AG04449 (cell line): ENCODE measurements around the gene TAT.

Experiments
- CTCF ChIA-PET: fragments of 350-600 bp; formaldehyde crosslinking; extraction: SDS; loops from one replicate; lab custom pipeline; 2021; ENCODE audit warnings: antibody characterized with exemption; lab: Yijun Ruan, JAX
- POLR2A ChIA-PET: fragments of 400-600, 350-600 bp; formaldehyde crosslinking; extraction: SDS; loops from one replicate; lab custom pipeline; 2020; ENCODE audit warnings: antibody characterized with exemption, inconsistent platforms; lab: Yijun Ruan, JAX
- DNase-seq: peaks from one replicate; pipeline ENCODE4 v3.0.0-alpha.2; 2010; ENCODE audit warnings: low read depth, low spot score
- H3K4me3 ChIP-seq: 2 replicates; pipeline ENCODE4 v1.5.1; 2011; ENCODE audit warnings: low read depth, mild to moderate bottlenecking, control low read depth, low read length
- TF ChIP-seq, protein P1 (sequence below): IDR thresholded peaks from one replicate; pipeline ENCODE4 v1.5.1; 2011; ENCODE audit warnings: mild to moderate bottlenecking, moderate library complexity, low read length, control low read depth, inconsistent platforms; ENCODE audit not compliant: insufficient read depth; ENCODE audit errors: missing control alignments

TAT gene

GRCh38 chr16:71559855-71560254 is 17.0 kb downstream of the TAT start:
- H3K4me3 ChIP-seq = no peak overlapping the region
- DNase-seq = no peak
- TF ChIP-seq, protein P1, sequence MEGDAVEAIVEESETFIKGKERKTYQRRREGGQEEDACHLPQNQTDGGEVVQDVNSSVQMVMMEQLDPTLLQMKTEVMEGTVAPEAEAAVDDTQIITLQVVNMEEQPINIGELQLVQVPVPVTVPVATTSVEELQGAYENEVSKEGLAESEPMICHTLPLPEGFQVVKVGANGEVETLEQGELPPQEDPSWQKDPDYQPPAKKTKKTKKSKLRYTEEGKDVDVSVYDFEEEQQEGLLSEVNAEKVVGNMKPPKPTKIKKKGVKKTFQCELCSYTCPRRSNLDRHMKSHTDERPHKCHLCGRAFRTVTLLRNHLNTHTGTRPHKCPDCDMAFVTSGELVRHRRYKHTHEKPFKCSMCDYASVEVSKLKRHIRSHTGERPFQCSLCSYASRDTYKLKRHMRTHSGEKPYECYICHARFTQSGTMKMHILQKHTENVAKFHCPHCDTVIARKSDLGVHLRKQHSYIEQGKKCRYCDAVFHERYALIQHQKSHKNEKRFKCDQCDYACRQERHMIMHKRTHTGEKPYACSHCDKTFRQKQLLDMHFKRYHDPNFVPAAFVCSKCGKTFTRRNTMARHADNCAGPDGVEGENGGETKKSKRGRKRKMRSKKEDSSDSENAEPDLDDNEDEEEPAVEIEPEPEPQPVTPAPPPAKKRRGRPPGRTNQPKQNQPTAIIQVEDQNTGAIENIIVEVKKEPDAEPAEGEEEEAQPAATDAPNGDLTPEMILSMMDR = no peak
- ChIA-PET CTCF (no interaction called here), POLR2A (no interaction called here)

- ChIA-PET POLR2A (no interaction called here), CTCF (no interaction called here)
- no peak for DNase-seq
- TF ChIP-seq, protein P1 = no peak
- no peak overlapping the region for H3K4me3 ChIP-seq
Measured at GRCh38 chr16:71557954-71558582, 18.8 kb downstream of the TAT start.

- TF ChIP-seq, protein P1 = no peak
- ChIA-PET CTCF (no interaction called here), POLR2A (no interaction called here)
- DNase-seq = no peak
- no peak overlapping the region for H3K4me3 ChIP-seq
Measured at GRCh38 chr16:71557299-71557698, 19.6 kb downstream of the TAT start.

DNA sequence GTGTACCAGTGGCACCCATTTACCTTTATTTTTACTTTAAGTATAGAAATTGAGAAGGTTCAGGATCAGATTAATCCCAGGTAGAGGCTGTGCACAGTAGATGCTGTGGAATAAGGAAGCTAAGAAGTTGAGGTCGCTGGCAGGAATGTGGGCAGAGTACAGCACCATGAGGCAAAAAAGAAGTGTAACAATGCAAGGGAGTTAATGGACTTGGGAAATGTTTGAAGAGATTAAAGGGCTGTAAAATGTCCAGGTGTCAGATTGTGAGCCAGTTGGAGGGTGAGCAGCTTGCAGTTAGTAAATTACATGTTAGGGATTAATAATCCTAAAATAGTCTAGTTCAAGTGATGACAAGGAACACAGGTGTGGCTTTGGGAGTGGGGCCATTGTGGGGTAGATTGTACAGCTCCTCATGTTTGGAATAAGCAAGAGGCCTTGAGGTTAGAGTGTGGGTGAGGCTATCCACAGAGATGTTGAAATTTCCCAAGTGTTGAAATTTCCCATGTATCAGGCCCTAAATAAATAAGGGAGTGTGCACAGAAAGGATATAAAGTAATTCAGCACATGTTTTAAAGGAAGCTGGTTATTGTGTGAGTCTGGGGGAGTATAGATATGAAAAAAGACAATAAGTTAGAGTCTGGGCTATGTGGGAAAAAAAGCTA is 21.5 kb downstream of the TAT start:
- POLR2A ChIA-PET = no interaction called here
- TF ChIP-seq, protein P1 = no peak
- no peak for DNase-seq
- no peak overlapping the region for H3K4me3 ChIP-seq
- CTCF ChIA-PET = interaction anchor here (0.8 to 1.3 kb wide), 2 partner anchors 10 to 12 kb away, joined by 3 to 6 read pairs; no protein-coding TSS in a partner anchor

DNA sequence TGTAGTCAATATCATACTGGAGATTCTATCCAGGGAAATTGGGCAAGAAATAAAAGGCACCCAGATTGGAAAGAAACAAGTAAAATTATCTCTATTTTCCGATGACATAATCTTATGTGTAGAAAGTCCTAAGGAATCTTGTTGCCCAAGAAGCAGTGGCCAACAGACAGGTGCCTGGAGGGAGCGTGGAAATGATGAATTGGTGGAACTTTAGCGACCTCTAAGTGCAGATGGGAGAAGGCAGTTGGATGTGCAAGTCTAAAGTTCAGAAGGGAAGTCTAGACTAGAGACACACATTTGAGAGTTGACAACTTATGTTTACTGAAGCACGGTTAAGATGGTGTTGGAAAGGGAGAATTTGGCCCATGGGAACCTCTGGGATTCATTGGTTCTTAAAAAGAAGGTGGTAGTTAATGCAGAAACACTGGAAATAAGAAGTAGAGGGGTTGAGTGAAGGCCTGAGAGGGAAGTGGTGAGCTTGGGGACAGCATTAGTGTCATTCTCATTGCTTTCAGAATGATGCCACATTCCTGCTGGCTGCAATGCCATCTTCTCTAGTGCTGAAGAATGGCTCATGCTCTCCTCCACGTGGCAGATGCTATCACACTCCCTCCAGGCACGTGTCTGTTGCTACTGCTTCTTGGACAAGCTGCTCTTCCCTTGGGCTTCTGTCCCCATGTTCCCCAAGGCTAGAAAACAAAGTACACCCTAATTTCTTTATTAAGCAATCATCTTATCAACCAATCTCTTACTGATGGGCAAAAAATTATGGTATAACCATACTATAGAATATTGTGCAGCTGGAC is 24.0 kb downstream of the TAT start:
- POLR2A ChIA-PET = no interaction called here
- CTCF ChIA-PET = interaction anchor here (1.1 kb wide), 1 partner anchor 14 kb away, joined by 5 read pairs; no protein-coding TSS in a partner anchor
- TF ChIP-seq, protein P1 = no peak
- no peak overlapping the region for H3K4me3 ChIP-seq
- no peak for DNase-seq

DNA sequence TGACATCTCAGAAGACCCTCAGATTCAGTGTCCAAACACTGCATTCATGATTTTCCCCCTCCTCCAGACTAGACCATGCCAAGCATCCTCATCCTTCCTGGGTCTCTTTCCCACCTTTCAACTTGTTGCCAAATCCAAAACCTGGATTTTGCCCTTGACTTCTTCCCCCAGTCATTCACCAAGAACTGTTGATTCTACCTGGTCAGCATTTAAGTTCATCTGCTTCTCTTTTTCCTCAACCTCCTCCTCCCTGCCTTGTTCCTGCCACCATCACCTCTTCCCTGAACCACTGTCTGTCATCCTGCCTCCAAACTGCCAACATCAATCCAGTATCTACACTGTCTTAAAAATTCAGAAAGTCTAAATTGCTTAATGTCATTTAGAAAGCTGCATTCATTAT is 29.7 kb downstream of the TAT start:
- CTCF ChIA-PET = interaction anchor here (0.8 to 3.8 kb wide), 2 partner anchors 9 to 63 kb away, joined by 3 to 19 read pairs; no protein-coding TSS in a partner anchor
- POLR2A ChIA-PET = no interaction called here
- no peak overlapping the region for H3K4me3 ChIP-seq
- TF ChIP-seq, protein P1 = no peak
- no peak for DNase-seq
